H9 (cell line): ENCODE data around the gene DIPK1B. TPM values are rescaled to one million over a fixed set of nuclear protein-coding genes. Genes with fewer than 3 reads are reported as not detected.

Source experiments
- DNase-seq: peaks from one replicate; pipeline ENCODE4 v3.0.0-alpha.2; 2017
- H2AFZ ChIP-seq: one replicate; pipeline ENCODE4 v1.6.1; 2013; ENCODE audit warnings: mild to moderate bottlenecking, low read length, control low read depth, moderate library complexity
- H2AK5ac ChIP-seq: 2 replicates; pipeline ENCODE4 v1.6.1; 2013; ENCODE audit warnings: low read length, control low read depth, mixed read lengths; ENCODE audit not compliant: insufficient read length
- H2BK120ac ChIP-seq: one replicate; pipeline ENCODE4 v1.6.1; 2013; ENCODE audit warnings: low read depth, mild to moderate bottlenecking, low read length, control low read depth, inconsistent platforms; ENCODE audit not compliant: poor library complexity, severe bottlenecking
- H2BK12ac ChIP-seq: 2 replicates; pipeline ENCODE4 v1.6.1; 2013; ENCODE audit warnings: low read length, control low read depth, mixed read lengths, low read depth; ENCODE audit not compliant: insufficient read length
- H2BK15ac ChIP-seq: 2 replicates; pipeline ENCODE4 v1.6.1; 2013; ENCODE audit warnings: low read depth, low read length, control low read depth
- H2BK20ac ChIP-seq: one replicate; pipeline ENCODE4 v1.6.1; 2013; ENCODE audit warnings: low read depth, mild to moderate bottlenecking, low read length, control low read depth, inconsistent platforms; ENCODE audit not compliant: poor library complexity, severe bottlenecking
- H2BK5ac ChIP-seq: 2 replicates; pipeline ENCODE4 v1.6.1; 2013; ENCODE audit warnings: low read length, control low read depth, mixed read lengths; ENCODE audit not compliant: insufficient read length
- H3K14ac ChIP-seq: 2 replicates; pipeline ENCODE4 v1.6.1; 2013; ENCODE audit warnings: low read length, control low read depth; ENCODE audit not compliant: insufficient read depth
- H3K18ac ChIP-seq: 2 replicates; pipeline ENCODE4 v1.6.1; 2013; ENCODE audit warnings: low read depth, mild to moderate bottlenecking, mixed read lengths, low read length, control low read depth; ENCODE audit not compliant: insufficient read length
- H3K23ac ChIP-seq: 2 replicates; pipeline ENCODE4 v1.6.1; 2013; ENCODE audit warnings: low read length, control low read depth, mixed read lengths, low read depth; ENCODE audit not compliant: insufficient read length
- H3K23me2 ChIP-seq: 2 replicates; pipeline ENCODE4 v1.6.1; 2013; ENCODE audit warnings: low read depth, mild to moderate bottlenecking, mixed read lengths, low read length, control low read depth; ENCODE audit not compliant: insufficient read length, poor library complexity, severe bottlenecking
- H3K27ac ChIP-seq: 2 replicates; pipeline ENCODE4 v1.5.1; 2013; ENCODE audit warnings: low read length, control low read depth, mixed read lengths, low read depth; ENCODE audit not compliant: insufficient read length
- H3K27me3 ChIP-seq: 2 replicates; pipeline ENCODE4 v1.6.1; 2013; ENCODE audit warnings: low read length, control low read depth, inconsistent platforms; ENCODE audit not compliant: insufficient read depth
- H3K4ac ChIP-seq: 2 replicates; pipeline ENCODE4 v1.6.1; 2013; ENCODE audit warnings: low read depth, mild to moderate bottlenecking, control low read depth, inconsistent platforms, low read length, moderate library complexity
- H3K4me1 ChIP-seq: 2 replicates; pipeline ENCODE4 v1.6.1; 2013; ENCODE audit warnings: low read length, control low read depth, inconsistent platforms; ENCODE audit not compliant: insufficient read depth
- H3K4me2 ChIP-seq: 2 replicates; pipeline ENCODE4 v1.6.1; 2013; ENCODE audit warnings: low read length, control low read depth, mixed read lengths; ENCODE audit not compliant: insufficient read length, insufficient read depth
- H3K56ac ChIP-seq: 2 replicates; pipeline ENCODE4 v1.6.1; 2013; ENCODE audit warnings: low read depth, mild to moderate bottlenecking, mixed read lengths, low read length, control low read depth; ENCODE audit not compliant: insufficient read length
- H3K79me1 ChIP-seq: 2 replicates; pipeline ENCODE4 v1.6.1; 2013; ENCODE audit warnings: low read depth, mild to moderate bottlenecking, moderate library complexity, low read length, control low read depth, inconsistent platforms; ENCODE audit not compliant: insufficient read depth, poor library complexity, severe bottlenecking
- H3K79me2 ChIP-seq: 2 replicates; pipeline ENCODE4 v1.6.1; 2013; ENCODE audit warnings: low read length, control low read depth, inconsistent platforms; ENCODE audit not compliant: insufficient read depth
- H3K9ac ChIP-seq: 2 replicates; pipeline ENCODE4 v1.6.1; 2013; ENCODE audit warnings: low read length, control low read depth, mixed read lengths; ENCODE audit not compliant: insufficient read length; ENCODE audit errors: extremely low read depth
- H3K9me3 ChIP-seq: one replicate; pipeline ENCODE4 v1.6.1; 2013; ENCODE audit warnings: low read depth, low read length, inconsistent platforms; ENCODE audit not compliant: control insufficient read depth
- H3T11ph ChIP-seq: one replicate; pipeline ENCODE4 v1.6.1; 2013; ENCODE audit warnings: mild to moderate bottlenecking, low read length, control low read depth, inconsistent platforms
- H4K20me1 ChIP-seq: one replicate; pipeline ENCODE4 v1.6.1; 2013; ENCODE audit not compliant: control insufficient read depth, insufficient read length, insufficient read depth
- H4K5ac ChIP-seq: 2 replicates; pipeline ENCODE4 v1.6.1; 2013; ENCODE audit warnings: low read depth, mild to moderate bottlenecking, mixed read lengths, low read length, control low read depth; ENCODE audit not compliant: insufficient read length
- H4K8ac ChIP-seq: replicated peaks from 2 replicates; pipeline ENCODE4 v1.6.1; 2013; ENCODE audit warnings: low read length, control low read depth, mixed read lengths, low read depth; ENCODE audit not compliant: insufficient read length
- H4K91ac ChIP-seq: 2 replicates; pipeline ENCODE4 v1.6.1; 2013; ENCODE audit warnings: low read depth, mild to moderate bottlenecking, moderate library complexity, mixed read lengths, low read length, control low read depth; ENCODE audit not compliant: insufficient read length
- H3K27ac Mint-ChIP-seq, 3 experiments: 2 replicates in 2 of 3; 3 replicates in 1 of 3; pipeline ENCODE4 v1.8.0; 2020 to 2021; ENCODE audit warnings: mixed read lengths in 3 of 3, mild to moderate bottlenecking in 1 of 3, moderate library complexity in 1 of 3
- H3K27me3 Mint-ChIP-seq: 2 replicates; pipeline ENCODE4 v1.8.0; 2021; ENCODE audit warnings: low read depth, mild to moderate bottlenecking, moderate library complexity, mixed read lengths
- H3K36me3 Mint-ChIP-seq, 3 experiments: 2 replicates in 2 of 3; 3 replicates in 1 of 3; pipeline ENCODE4 v1.8.0; 2020 to 2021; ENCODE audit warnings: low read depth in 3 of 3, mixed read lengths in 3 of 3; ENCODE audit not compliant: insufficient read depth in 1 of 3
- H3K4me1 Mint-ChIP-seq, 2 experiments: 2 replicates each; pipeline ENCODE4 v1.8.0; 2020; ENCODE audit warnings: mixed read lengths in 2 of 2
- H3K4me3 Mint-ChIP-seq, 2 experiments: 2 replicates in 1 of 2; 3 replicates in 1 of 2; pipeline ENCODE4 v1.8.0; 2020 to 2021; ENCODE audit warnings: mild to moderate bottlenecking in 2 of 2, mixed read lengths in 2 of 2, moderate library complexity in 1 of 2
- H3K9me3 Mint-ChIP-seq, 2 experiments: 2 replicates in 1 of 2; 3 replicates in 1 of 2; pipeline ENCODE4 v1.8.0; 2020; ENCODE audit warnings: mild to moderate bottlenecking in 2 of 2, mixed read lengths in 2 of 2, moderate library complexity in 1 of 2
- WGBS: extraction: QIAGEN DNeasy Blood & Tissue Kit; methylation state at CpG from one replicate; pipeline ENCODE4 v1.1.7; 2013; ENCODE audit warnings: missing lambda C conversion rate, low lambda C conversion rate, mixed read lengths; ENCODE audit not compliant: insufficient read length; ENCODE audit errors: extremely low coverage; 5-methylcytosine and 5-hydroxymethylcytosine counted together
- total RNA-seq: library from RNA; stranded (reverse); gene quantifications from 2 replicates; pipeline ENCODE4 v1.2.1, GENCODE V29; 2021
- TF ChIP-seq, protein P1 (sequence below): fragments of 200-600 bp; sonication (generic); conservative IDR thresholded peaks from 3 replicates; pipeline ENCODE4 v1.8.0; 2021; ENCODE audit warnings: antibody characterized with exemption, mild to moderate bottlenecking

Gene DIPK1B
- total RNA-seq, 1 experiment from 2014 or later, result 40.3 TPM

DNA sequence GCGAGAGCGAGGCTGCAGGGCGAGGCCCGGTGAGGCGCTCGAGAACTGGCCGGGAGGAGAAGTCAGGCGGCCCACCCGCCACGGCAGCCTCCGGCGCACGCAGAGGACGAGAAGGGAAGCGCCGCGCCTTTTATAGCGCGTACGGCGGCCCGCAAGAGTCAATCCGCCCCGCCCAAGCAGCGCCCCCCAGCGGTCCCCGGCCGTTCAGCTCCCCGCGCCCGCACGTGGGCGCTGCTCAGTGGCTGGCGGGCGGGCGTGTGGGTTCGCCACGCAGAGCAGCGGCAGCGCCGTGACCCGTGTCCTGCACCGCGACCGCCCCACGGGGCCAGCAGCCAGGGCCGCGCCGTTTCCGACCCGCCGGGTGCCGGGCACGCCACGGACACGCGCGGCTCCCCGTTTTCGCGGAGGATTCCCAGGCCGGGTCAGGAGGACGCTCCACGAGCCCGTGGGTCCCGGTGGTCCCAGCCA, 15.7 kb downstream of the DIPK1B start:
- peaks cover 28 to 41% (median 36%) of the 10 kb centered on the region in 3 experiments for H3K36me3 Mint-ChIP-seq
- Histone ChIP-seq H3K23ac (no peak overlapping the region), H2BK120ac (no peak overlapping the region), H3K4ac (no peak overlapping the region), H2BK12ac (no peak overlapping the region), H4K8ac (no peak overlapping the region), H3K27me3 (no peaks in the 10 kb centered on the region), H4K91ac (no peak overlapping the region), H3K9me3 (no peaks in the 10 kb centered on the region), H2BK20ac (no peak overlapping the region), H3K23me2 (peaks cover 10% of the 10 kb centered on the region), H3K79me2 (peaks cover 11% of the 10 kb centered on the region; the same call in 1 of the 2 replicates), H3K18ac (no peak overlapping the region), H3K14ac (peak overlapping the region; percentile 72; the same call in 1 of the 2 replicates), H4K20me1 (no peaks in the 10 kb centered on the region), H2AK5ac (no peak overlapping the region), H2AFZ (no peak overlapping the region), H2BK15ac (no peak overlapping the region), H3K27ac (no peak overlapping the region), H3T11ph (no peak overlapping the region), H3K79me1 (peaks cover 6% of the 10 kb centered on the region), H2BK5ac (no peak overlapping the region), H4K5ac (no peak overlapping the region), H3K56ac (no peak overlapping the region), H3K4me2 (peak overlapping the region; percentile 93), H3K9ac (peak overlapping the region; percentile 88), H3K4me1 (no peaks in the 10 kb centered on the region)
- H3K9me3 Mint-ChIP-seq, result no peaks in the 10 kb centered on the region; a peak in 1 of 5 replicates
- peak overlapping the region; percentile 94 to 96; a peak in 4 of 5 replicates for H3K4me3 Mint-ChIP-seq
- TF ChIP-seq, protein P1, sequence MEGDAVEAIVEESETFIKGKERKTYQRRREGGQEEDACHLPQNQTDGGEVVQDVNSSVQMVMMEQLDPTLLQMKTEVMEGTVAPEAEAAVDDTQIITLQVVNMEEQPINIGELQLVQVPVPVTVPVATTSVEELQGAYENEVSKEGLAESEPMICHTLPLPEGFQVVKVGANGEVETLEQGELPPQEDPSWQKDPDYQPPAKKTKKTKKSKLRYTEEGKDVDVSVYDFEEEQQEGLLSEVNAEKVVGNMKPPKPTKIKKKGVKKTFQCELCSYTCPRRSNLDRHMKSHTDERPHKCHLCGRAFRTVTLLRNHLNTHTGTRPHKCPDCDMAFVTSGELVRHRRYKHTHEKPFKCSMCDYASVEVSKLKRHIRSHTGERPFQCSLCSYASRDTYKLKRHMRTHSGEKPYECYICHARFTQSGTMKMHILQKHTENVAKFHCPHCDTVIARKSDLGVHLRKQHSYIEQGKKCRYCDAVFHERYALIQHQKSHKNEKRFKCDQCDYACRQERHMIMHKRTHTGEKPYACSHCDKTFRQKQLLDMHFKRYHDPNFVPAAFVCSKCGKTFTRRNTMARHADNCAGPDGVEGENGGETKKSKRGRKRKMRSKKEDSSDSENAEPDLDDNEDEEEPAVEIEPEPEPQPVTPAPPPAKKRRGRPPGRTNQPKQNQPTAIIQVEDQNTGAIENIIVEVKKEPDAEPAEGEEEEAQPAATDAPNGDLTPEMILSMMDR, result peak; percentile 94
- peak; percentile 76 for DNase-seq
- no peak overlapping the region for H3K27ac Mint-ChIP-seq
- peaks cover 11% of the 10 kb centered on the region for H3K27me3 Mint-ChIP-seq
- no CpG with 5 or more reads among the region's 66 CpGs for WGBS
- H3K4me1 Mint-ChIP-seq, result peaks cover 10 to 24% of the 10 kb centered on the region in 2 experiments
